Bronchial epithelial cell (primary cell): ENCODE results near the gene GRAMD1A. TPM values are rescaled to one million over a fixed set of nuclear protein-coding genes. Genes with fewer than 3 reads are reported as not detected.

Experiments used
- DNase-seq: peaks from one replicate; pipeline ENCODE4 v3.0.0-alpha.2; 2010; ENCODE audit warnings: low read depth
- FAIRE-seq: peaks from 2 replicates; lab custom pipeline; 2011; peaks lifted over from hg19 to GRCh38; lab: Jason Lieb, UNC
- H3K27me3 ChIP-seq: 2 replicates; pipeline ENCODE4 v1.5.1; 2011; ENCODE audit warnings: low read length; ENCODE audit not compliant: control insufficient read depth, insufficient read depth
- H3K36me3 ChIP-seq: 2 replicates; pipeline ENCODE4 v1.5.1; 2011; ENCODE audit warnings: low read length; ENCODE audit not compliant: control insufficient read depth, insufficient read depth
- H3K4me3 ChIP-seq: 2 replicates; pipeline ENCODE4 v1.5.1; 2011; ENCODE audit warnings: mild to moderate bottlenecking, low read depth, low read length, control low read depth
- total RNA-seq: library from RNA; depleted of rRNA; stranded (reverse); fragments of >200 nt; gene quantifications from 2 replicates; pipeline ENCODE4 v1.2.1, GENCODE V29; 2014
- TF ChIP-seq, protein P1 (sequence below): IDR thresholded peaks from 2 replicates; pipeline ENCODE4 v1.5.1; 2011; ENCODE audit warnings: mild to moderate bottlenecking, moderate library complexity, low read length, control low read depth, inconsistent platforms; ENCODE audit not compliant: insufficient read depth, severe bottlenecking

GRAMD1A gene
- total RNA-seq, 1 donor from 2014 or later: 7.9 TPM

GRCh38 chr19:35055715-35056179 lies 55.6 kb downstream of the GRAMD1A start:
- no peak overlapping the region for H3K4me3 ChIP-seq
- TF ChIP-seq, protein P1, sequence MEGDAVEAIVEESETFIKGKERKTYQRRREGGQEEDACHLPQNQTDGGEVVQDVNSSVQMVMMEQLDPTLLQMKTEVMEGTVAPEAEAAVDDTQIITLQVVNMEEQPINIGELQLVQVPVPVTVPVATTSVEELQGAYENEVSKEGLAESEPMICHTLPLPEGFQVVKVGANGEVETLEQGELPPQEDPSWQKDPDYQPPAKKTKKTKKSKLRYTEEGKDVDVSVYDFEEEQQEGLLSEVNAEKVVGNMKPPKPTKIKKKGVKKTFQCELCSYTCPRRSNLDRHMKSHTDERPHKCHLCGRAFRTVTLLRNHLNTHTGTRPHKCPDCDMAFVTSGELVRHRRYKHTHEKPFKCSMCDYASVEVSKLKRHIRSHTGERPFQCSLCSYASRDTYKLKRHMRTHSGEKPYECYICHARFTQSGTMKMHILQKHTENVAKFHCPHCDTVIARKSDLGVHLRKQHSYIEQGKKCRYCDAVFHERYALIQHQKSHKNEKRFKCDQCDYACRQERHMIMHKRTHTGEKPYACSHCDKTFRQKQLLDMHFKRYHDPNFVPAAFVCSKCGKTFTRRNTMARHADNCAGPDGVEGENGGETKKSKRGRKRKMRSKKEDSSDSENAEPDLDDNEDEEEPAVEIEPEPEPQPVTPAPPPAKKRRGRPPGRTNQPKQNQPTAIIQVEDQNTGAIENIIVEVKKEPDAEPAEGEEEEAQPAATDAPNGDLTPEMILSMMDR: peak; percentile 52
- DNase-seq: peak; percentile 15
- H3K36me3 ChIP-seq: no peaks in the 10 kb centered on the region
- FAIRE-seq: no peak
- no peaks in the 10 kb centered on the region for H3K27me3 ChIP-seq

GRCh38 chr19:35056513-35057063 lies 56.5 kb downstream of the GRAMD1A start:
- DNase-seq: no peak
- Histone ChIP-seq H3K36me3 (no peaks in the 10 kb centered on the region), H3K4me3 (no peak overlapping the region), H3K27me3 (no peaks in the 10 kb centered on the region)
- FAIRE-seq: no peak
- TF ChIP-seq, protein P1: no peak

DNA sequence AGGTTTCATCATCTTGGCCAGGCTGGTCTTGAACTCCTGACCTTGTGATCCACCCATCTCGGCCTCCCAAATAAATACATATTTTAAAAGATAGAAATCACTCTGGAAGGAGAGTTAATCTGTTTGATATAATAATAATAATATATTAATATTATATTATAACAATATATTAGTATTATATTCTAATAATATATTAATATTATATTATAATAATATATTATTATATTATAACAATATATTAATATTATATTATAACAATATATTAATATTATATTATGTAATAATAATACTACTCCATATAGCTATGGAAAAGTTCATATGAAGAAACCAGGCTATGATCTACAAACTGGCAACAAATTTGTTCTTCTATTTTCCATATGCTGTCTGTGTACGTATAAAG lies 58.2 kb downstream of the GRAMD1A start:
- FAIRE-seq: no peak
- DNase-seq: no peak
- H3K4me3 ChIP-seq: no peak overlapping the region
- no peaks in the 10 kb centered on the region for H3K36me3 ChIP-seq
- TF ChIP-seq, protein P1: no peak
- H3K27me3 ChIP-seq: no peaks in the 10 kb centered on the region

DNA sequence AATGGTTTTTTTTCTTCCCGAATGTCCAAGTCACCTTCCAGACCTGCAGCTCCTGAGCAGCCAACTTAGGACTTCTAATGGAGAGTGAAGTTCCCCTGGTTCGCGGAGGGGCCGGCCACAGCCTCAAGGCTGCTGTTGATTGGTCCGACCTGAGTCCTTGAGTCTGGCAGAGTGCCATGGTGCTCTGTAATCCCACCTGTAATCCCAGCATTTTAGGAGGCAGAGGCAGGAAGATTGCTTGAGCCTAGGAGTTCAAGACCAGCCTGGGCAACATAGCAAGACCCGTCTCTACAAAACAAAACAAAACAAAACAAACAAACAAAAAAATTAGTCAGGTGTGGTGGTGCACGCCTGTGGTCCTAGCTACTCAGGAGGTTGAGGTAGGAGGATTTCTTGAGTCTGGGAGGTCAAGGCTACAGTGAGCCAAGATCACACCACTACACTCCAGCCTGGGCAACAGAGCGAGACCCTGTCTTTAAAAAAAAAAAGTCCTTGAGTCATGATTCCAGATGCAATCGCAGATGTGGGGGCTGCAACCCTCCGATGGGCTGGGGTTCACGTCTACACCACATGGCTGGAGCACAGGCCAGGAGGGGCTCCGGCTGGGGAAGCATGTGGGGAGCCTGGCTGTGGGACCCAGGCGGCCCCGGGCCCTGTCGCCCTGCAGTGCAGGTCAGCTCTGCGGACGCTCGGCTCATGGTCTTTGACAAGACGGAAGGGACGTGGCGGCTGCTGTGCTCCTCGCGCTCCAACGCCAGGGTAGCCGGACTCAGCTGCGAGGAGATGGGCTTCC lies 59.1 kb downstream of the GRAMD1A start:
- Histone ChIP-seq H3K36me3 (no peaks in the 10 kb centered on the region), H3K27me3 (no peaks in the 10 kb centered on the region), H3K4me3 (no peak overlapping the region)
- DNase-seq (no peak), FAIRE-seq (no peak)
- TF ChIP-seq, protein P1: no peak

DNA sequence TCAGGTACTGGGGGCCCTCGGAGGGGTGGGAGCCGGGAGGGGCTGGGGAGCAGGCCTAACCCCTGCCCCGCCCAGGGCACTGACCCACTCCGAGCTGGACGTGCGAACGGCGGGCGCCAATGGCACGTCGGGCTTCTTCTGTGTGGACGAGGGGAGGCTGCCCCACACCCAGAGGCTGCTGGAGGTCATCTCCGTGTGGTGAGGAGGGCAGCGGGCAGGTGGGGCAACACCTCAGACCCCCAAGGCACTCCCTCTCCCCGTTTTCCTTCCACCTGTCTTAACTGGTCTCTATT lies 59.6 kb downstream of the GRAMD1A start:
- Histone ChIP-seq H3K4me3 (no peak overlapping the region), H3K27me3 (no peaks in the 10 kb centered on the region), H3K36me3 (no peaks in the 10 kb centered on the region)
- no peak for DNase-seq
- FAIRE-seq: no peak
- TF ChIP-seq, protein P1: no peak
